ENCODE measurements around the gene PTER.

Gene PTER

DNA sequence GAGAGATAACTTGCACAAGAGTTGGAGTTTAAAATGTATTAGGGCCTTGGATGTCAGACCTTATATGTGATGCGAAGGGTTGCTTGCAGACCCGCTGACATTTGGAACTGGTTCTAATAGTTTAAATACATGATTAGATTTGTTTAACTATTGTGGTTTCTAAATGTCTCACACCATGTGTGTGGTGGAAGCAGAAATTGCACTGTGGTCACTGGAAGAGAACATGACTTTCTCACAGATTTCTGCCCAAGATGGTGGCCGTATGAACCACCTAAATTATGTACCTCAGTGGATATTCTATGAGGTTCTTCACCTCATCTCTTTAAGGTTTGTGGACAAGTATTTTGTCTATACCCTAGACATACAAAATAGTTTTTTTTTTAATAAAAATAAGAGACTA is 93.0 kb downstream of the PTER start:
- no peak for DNase-seq (ENCODE audit: insufficient read length, low spot score)
- FAIRE-seq: no peak

DNA sequence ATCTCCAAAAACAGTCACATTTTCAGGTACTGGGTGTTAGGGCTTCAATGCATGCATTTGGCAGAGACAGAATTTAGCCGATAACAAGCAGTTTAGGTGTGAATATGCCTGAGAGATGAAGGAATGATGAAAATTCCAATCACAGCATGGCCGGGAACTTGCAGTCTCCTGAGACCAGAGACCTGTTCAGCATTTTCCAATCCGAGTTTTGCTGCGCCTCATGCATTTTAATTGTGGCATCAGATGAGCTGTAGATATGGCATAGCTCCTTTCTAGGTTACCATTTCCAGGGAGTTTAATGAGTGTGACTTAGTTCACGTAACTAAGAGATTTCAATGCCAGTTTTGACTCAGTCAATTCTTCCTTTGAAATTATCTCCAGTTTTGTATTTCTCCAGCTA is 99.3 kb downstream of the PTER start:
- DNase-seq (ENCODE audit: insufficient read length, low spot score): no peak
- no peak for FAIRE-seq

DNA sequence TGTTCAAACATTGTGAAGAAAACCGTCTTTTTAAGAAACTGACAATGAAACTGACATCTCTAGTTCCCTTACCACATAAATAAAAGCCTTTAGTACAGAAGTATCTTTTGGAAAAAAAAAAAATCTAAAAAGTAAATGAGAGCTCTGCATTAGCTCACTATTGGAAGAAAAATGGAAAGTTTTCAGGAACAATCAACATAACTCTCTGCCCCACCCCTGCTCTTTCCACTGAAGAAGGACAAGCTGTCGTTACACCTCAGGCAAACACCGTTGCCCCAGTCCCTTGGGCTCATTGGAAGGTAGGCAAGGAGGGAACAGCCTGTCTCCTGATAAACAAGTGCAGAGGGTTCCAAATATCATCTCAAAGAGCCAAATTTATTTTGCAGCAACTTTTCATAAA is 107.3 kb downstream of the PTER start:
- no peak for FAIRE-seq
- DNase-seq (ENCODE audit: insufficient read length, low spot score): no peak

DNA sequence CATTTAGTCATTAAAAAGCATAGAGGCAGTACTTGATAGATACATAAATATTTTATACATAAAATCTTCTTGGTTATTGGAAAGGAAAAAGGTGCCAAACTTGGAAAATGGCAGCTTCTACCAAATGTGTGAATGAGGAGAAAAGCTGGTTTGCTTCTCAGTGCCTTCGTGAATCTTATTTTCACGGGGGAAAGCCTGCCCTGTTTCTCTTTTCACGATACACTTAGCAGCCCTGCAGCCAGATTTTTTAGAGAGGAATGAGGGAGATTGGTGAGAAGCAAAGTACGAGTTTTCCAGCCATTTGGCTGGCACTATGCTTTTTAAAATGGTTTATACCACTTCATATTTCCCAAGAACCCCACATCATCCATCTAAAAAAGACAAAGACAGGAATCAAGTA is 107.8 kb downstream of the PTER start:
- no peak for FAIRE-seq

DNA sequence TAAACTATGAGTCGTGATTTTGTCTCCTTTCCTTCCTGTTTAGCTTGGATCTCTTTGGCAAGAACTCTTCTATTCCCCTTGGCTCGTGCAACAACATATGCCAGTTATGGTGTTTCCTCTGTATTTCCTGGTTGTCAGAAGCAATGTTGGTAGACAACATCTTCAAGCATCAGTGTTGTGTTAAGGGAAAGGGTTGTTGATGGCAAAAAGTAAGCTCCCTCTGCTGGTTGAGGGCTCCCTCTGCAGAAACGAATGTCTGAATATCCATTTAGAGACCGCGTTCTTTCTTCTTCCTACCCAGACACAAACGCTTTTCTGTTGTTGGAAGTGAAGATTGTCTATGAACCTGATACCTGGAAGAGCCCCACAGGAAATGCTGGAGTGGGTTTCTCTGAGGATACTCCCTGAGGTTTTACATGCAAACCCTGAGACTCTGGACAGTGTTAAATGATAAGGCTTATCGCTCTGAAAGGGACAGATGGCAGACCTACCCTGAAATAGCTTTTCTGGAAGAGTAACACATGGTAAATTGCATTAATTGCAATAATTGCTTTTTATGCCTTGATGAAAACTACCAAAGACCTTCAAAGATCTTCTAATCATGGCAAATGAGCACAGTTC is 108.4 kb downstream of the PTER start:
- DNase-seq (ENCODE audit: insufficient read length, low spot score) (peak; percentile 24), FAIRE-seq (no peak)

More for the DNA sequence above, 107.8 kb downstream of the PTER start:
- DNase-seq (ENCODE audit: insufficient read length, low spot score): no peak

DNA sequence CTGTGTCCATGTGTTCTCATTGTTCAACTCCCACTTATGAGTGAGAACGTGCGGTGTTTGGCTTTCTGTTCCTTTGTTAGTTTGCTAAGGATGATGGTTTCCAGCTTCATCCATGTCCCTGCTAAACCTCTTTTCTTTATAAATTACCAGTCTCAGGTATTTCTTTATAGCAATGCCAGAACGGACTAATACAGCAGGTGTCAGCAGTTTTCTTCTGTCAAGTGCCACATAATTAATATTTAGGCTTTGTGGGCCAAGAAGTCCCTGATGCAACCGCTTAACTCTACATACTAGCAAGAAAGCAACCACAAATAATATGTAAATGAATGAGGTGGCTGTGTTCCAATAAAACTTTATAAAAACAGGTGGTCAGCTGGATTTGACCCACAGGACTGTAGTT is 111.2 kb downstream of the PTER start:
- DNase-seq (ENCODE audit: insufficient read length, low spot score) (no peak), FAIRE-seq (no peak)

DNA sequence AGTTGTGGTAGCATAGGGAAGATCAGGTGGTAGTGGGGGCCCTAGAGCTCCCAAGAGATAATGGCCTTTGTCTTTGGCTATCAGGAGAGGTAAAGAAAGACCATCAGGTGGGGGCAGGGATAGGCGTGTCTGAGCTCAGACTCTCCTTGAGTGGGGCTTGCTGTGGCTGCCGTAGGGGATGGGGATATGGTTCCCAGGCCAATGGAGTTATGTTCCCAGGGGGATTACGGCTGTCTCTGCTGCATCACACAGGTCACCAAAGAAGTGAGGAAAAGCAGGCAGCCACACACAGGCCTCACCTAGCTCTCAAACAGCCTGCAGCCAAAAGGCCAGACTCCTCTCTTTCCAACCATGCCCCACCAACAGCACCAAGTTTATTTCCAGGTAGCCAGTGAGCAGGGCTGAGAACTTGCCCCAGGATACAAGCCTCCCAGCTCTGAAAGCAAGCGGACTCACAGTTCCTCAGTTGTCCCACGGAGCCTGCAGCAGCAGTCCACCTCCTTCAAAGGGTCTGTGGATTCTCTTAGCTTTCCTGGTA is 122.5 kb downstream of the PTER start:
- DNase-seq (ENCODE audit: insufficient read length, low spot score) (no peak), FAIRE-seq (no peak)

DNA sequence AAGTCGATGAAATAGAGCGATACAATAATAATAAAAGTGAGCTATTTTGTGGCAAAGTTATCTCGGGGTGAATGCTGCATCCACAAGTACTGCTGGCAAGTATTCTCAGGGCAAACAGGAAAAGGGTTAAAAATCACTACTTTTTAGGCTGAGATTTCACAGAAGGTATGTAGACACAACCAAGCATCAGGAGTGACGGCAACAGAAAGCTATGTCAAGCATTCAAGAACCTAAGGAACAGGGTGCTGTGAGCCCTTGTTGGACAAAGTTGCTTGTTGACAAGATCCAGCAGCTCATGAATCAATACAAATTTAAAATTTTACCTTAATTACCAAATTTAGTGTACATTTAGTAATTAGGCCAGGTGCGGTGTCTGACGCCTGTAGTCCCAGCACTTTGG is 126.1 kb downstream of the PTER start:
- no peak for DNase-seq (ENCODE audit: insufficient read length, low spot score)
- FAIRE-seq: no peak

Data from HTR-8/SVneo (cell line).